Endothelial cell of umbilical vein (primary cell): Measurements from ENCODE around the gene CALCOCO2. TPM values are rescaled to one million over a fixed set of nuclear protein-coding genes. Genes with fewer than 3 reads are reported as not detected.

ENCODE experiments used
- BruUV-seq: library from RNA; stranded (reverse); fragments of 400-500 nt; replicated peaks from 2 replicates; lab custom pipeline; 2021; lab: Mats Ljungman, UMichigan
- CTCF ChIA-PET: fragments of 300-600, 350-600 bp; sonication (Branson Sonifier 250); formaldehyde crosslinking; loops from one replicate; lab custom pipeline; 2021; ENCODE audit warnings: antibody characterized with exemption, inconsistent platforms; lab: Charles Lee
- POLR2A ChIA-PET: fragments of 300-600, 350-600 bp; sonication (Branson Sonifier 250); formaldehyde crosslinking; loops from one replicate; lab custom pipeline; 2021; ENCODE audit warnings: antibody characterized with exemption, inconsistent platforms; lab: Charles Lee
- DNase-seq: peaks from one replicate; pipeline ENCODE4 v3.0.0-alpha.2; 2011; ENCODE audit warnings: low read depth, low spot score
- FAIRE-seq: peaks from 2 replicates; lab custom pipeline; 2011; peaks lifted over from hg19 to GRCh38; lab: Jason Lieb, UNC
- H2AFZ ChIP-seq: 2 replicates; pipeline ENCODE4 v1.6.0; 2012; ENCODE audit warnings: low read depth, low read length, control low read depth, inconsistent platforms
- H3K27ac ChIP-seq: 2 replicates; pipeline ENCODE4 v1.5.1; 2011; ENCODE audit warnings: low read depth, mild to moderate bottlenecking, control low read depth, low read length, moderate library complexity; ENCODE audit not compliant: insufficient read depth
- H3K27me3 ChIP-seq, 2 experiments: 2 replicates each; pipeline versions ENCODE4 v1.6.0 to v1.6.1; 2011; ENCODE audit warnings: low read length in 2 of 2, mixed read lengths in 1 of 2; ENCODE audit not compliant: control insufficient read depth in 2 of 2, insufficient read depth in 2 of 2
- H3K36me3 ChIP-seq, 2 experiments: 2 replicates in 1 of 2; 3 replicates in 1 of 2; pipeline ENCODE4 v1.5.1; 2011; ENCODE audit warnings: low read length in 2 of 2, mild to moderate bottlenecking in 1 of 2, moderate library complexity in 1 of 2; ENCODE audit not compliant: control insufficient read depth in 2 of 2, insufficient read depth in 2 of 2; ENCODE audit errors: extremely low read depth in 1 of 2
- H3K4me1 ChIP-seq: 3 replicates; pipeline ENCODE4 v1.5.1; 2011; ENCODE audit warnings: mild to moderate bottlenecking, low read length; ENCODE audit not compliant: control insufficient read depth, insufficient read depth; ENCODE audit errors: extremely low read depth
- H3K4me2 ChIP-seq: 2 replicates; pipeline ENCODE4 v1.6.1; 2011; ENCODE audit warnings: low read length, control low read depth, mixed read lengths; ENCODE audit not compliant: insufficient read depth
- H3K4me3 ChIP-seq, 3 experiments: fragments of 200-600 bp in 1 of 3; sonication (generic), shearing (Covaris generic) in 1 of 3; replicated peaks in 1 of 3; 2 replicates each; pipeline ENCODE4 v1.5.1; 2011 to 2016; ENCODE audit warnings: control low read depth in 3 of 3, low read length in 3 of 3, mild to moderate bottlenecking in 2 of 3, inconsistent platforms in 1 of 3, low read depth in 1 of 3, moderate library complexity in 1 of 3; ENCODE audit not compliant: insufficient read depth in 1 of 3
- H3K79me2 ChIP-seq: 2 replicates; pipeline ENCODE4 v1.6.0; 2012; ENCODE audit warnings: low read length, inconsistent platforms; ENCODE audit not compliant: control insufficient read depth, insufficient read depth
- H3K9ac ChIP-seq: replicated peaks from 2 replicates; pipeline ENCODE3; 2011; ENCODE audit warnings: low read length, control low read depth; ENCODE audit not compliant: insufficient read depth; ENCODE audit errors: extremely low read depth
- H3K9me1 ChIP-seq: replicated peaks from 3 replicates; pipeline ENCODE4 v1.6.0; 2011; ENCODE audit warnings: mild to moderate bottlenecking, low read length; ENCODE audit not compliant: control insufficient read depth, insufficient read depth; ENCODE audit errors: extremely low read depth
- H3K9me3 ChIP-seq: replicated peaks from 2 replicates; pipeline ENCODE4 v1.5.1; 2012; ENCODE audit warnings: low read length, inconsistent platforms; ENCODE audit not compliant: control insufficient read depth, insufficient read depth
- H4K20me1 ChIP-seq: replicated peaks from 2 replicates; pipeline ENCODE3; 2011; ENCODE audit warnings: mild to moderate bottlenecking, low read length; ENCODE audit not compliant: control insufficient read depth, insufficient read depth; ENCODE audit errors: extremely low read depth
- EZH2 ChIP-seq: IDR thresholded peaks from 2 replicates; pipeline ENCODE4 v1.6.1; 2012; ENCODE audit warnings: borderline replicate concordance, low read depth, mild to moderate bottlenecking, moderate library complexity, low read length, inconsistent platforms; ENCODE audit not compliant: severe bottlenecking
- FOS ChIP-seq: IDR thresholded peaks from 2 replicates; pipeline ENCODE4 v1.6.1; 2011; ENCODE audit warnings: mild to moderate bottlenecking, low read length, moderate library complexity, borderline replicate concordance; ENCODE audit not compliant: insufficient read depth
- GATA2 ChIP-seq: IDR thresholded peaks from 2 replicates; pipeline ENCODE4 v1.7.0; 2011; ENCODE audit warnings: low read depth, mild to moderate bottlenecking, moderate library complexity, mixed read lengths, low read length; ENCODE audit not compliant: insufficient read length, insufficient read depth
- JUN ChIP-seq: IDR thresholded peaks from 2 replicates; pipeline ENCODE4 v1.6.1; 2011; ENCODE audit warnings: borderline replicate concordance, low read depth; ENCODE audit not compliant: insufficient read length, insufficient read depth
- MYC ChIP-seq: IDR thresholded peaks from one replicate; pipeline ENCODE4 v1.6.1; 2011; ENCODE audit warnings: mild to moderate bottlenecking, low read depth, low read length
- POLR2A ChIP-seq: IDR thresholded peaks from 2 replicates; pipeline ENCODE4 v1.6.1; 2012; ENCODE audit warnings: low read depth, mild to moderate bottlenecking, control low read depth, low read length
- POLR2AphosphoS5 ChIP-seq: IDR thresholded peaks from 2 replicates; pipeline ENCODE4 v1.6.1; 2012; ENCODE audit warnings: low read depth, mild to moderate bottlenecking, control low read depth, low read length, moderate library complexity; ENCODE audit not compliant: insufficient read depth
- dilution Hi-C: fragments of 300-500 bp; cut with MboI; formaldehyde crosslinking; loops from one replicate; pipeline ENCODE4 v1.15.0; 2019; ENCODE audit warnings: low sequenced_read_pairs; ENCODE audit not compliant: extremely low pct_ligation_motif_present
- intact Hi-C: fragments of 100-400 bp; cut with micrococcal nuclease; formaldehyde crosslinking; loops from one replicate; pipeline ENCODE4 v1.10.0; 2022
- polyA plus RNA-seq, 4 experiments: library from polyadenylated mRNA; depleted of rRNA in 3 of 4; stranded (reverse) in 3 of 4; unstranded in 1 of 4; fragments of >200 nt; gene quantifications; 2 replicates each; pipeline versions ENCODE4 v1.2.1 to v1.2.3, GENCODE V29; 2011 to 2012; ENCODE audit warnings: missing spikeins in 1 of 4
- total RNA-seq: library from RNA; stranded (reverse); gene quantifications from 2 replicates; pipeline ENCODE4 v1.2.3, GENCODE V29; 2021
- TF ChIP-seq, protein P1 (sequence below), 2 donors: IDR thresholded peaks; 1 replicate in 1 of 2; 2 replicates in 1 of 2; pipeline ENCODE4 v1.5.1; 2011; ENCODE audit warnings: low read length in 2 of 2, mild to moderate bottlenecking in 2 of 2, moderate library complexity in 2 of 2, control low read depth in 1 of 2, inconsistent platforms in 1 of 2, low read depth in 1 of 2; ENCODE audit not compliant: insufficient read depth in 1 of 2; ENCODE audit errors: extremely low read depth in 1 of 2
- TF ChIP-seq, protein P2 (sequence below): IDR thresholded peaks from 2 replicates; pipeline ENCODE4 v1.6.1; 2011; ENCODE audit not compliant: insufficient read depth, insufficient read length

The CALCOCO2 gene
- total and polyA plus RNA-seq, 2 donors (not counting 3 experiments of a cell fraction or from before 2014, with no cell fraction given), result 20.6 to 64.9 TPM

DNA sequence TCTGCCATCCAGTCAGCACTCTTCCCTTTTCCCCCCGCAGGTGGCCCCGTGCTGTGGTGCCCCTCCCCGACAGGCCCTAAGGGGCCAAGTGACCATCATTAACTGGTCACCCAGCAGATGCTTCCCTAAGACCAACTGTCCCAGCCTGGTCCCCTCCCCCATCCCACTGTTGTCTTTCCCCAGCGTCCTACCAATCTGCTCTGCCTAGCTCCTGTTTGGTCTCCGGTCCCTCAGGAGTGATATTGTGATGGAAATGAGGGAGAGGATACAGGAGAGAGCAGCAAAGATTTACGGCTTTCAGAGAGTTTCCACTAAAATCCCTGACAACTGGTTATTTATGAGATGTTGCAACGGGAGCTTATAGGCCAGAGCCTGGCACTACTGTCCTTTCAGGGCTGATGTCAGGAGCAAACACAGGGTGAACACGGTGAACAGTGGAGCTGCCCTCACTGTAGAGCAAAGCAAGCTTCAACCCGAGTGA is 12.4 kb upstream of the CALCOCO2 start:
- dilution Hi-C loops, result no loop called here

More for the DNA sequence above, 12.4 kb upstream of the CALCOCO2 start:
- peaks cover 6% of the 10 kb centered on the region for H3K4me1 ChIP-seq
- no peak for TF ChIP-seq GATA2
- TF ChIP-seq JUN, result no peak
- no peak for TF ChIP-seq MYC
- TF ChIP-seq, protein P1, sequence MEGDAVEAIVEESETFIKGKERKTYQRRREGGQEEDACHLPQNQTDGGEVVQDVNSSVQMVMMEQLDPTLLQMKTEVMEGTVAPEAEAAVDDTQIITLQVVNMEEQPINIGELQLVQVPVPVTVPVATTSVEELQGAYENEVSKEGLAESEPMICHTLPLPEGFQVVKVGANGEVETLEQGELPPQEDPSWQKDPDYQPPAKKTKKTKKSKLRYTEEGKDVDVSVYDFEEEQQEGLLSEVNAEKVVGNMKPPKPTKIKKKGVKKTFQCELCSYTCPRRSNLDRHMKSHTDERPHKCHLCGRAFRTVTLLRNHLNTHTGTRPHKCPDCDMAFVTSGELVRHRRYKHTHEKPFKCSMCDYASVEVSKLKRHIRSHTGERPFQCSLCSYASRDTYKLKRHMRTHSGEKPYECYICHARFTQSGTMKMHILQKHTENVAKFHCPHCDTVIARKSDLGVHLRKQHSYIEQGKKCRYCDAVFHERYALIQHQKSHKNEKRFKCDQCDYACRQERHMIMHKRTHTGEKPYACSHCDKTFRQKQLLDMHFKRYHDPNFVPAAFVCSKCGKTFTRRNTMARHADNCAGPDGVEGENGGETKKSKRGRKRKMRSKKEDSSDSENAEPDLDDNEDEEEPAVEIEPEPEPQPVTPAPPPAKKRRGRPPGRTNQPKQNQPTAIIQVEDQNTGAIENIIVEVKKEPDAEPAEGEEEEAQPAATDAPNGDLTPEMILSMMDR (IDR thresholded peaks at IDR 0.05; ENCODE audit: extremely low read depth in 1 of 2, insufficient read depth in 1 of 2, low read depth in 1 of 2, low read length in 2 of 2), result no peak
- TF ChIP-seq EZH2, result no peak
- no peak for TF ChIP-seq POLR2AphosphoS5
- TF ChIP-seq, protein P2, sequence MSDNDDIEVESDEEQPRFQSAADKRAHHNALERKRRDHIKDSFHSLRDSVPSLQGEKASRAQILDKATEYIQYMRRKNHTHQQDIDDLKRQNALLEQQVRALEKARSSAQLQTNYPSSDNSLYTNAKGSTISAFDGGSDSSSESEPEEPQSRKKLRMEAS, result no peak
- TF ChIP-seq POLR2A, result no peak
- TF ChIP-seq FOS, result no peak
- DNase-seq (no peak), FAIRE-seq (no peak)
- ChIA-PET POLR2A (no interaction called here), CTCF (interaction anchor here (1.3 to 25.1 kb wide), 2 partner anchors 61 to 94 kb away, joined by 5 to 1186 read pairs; no protein-coding TSS in a partner anchor)
- H3K9me1 ChIP-seq, result no peaks in the 10 kb centered on the region
- no peak overlapping the region for H2AFZ ChIP-seq
- intact Hi-C loops, result loop anchor here (5.0 kb wide), 1 partner anchor 214 kb away; no protein-coding TSS in a partner anchor
- no peaks in the 10 kb centered on the region for H3K36me3 ChIP-seq
- peaks cover 11 to 17% of the 10 kb centered on the region in 2 experiments for H3K27me3 ChIP-seq
- H4K20me1 ChIP-seq, result no peaks in the 10 kb centered on the region
- H3K9me3 ChIP-seq, result no peaks in the 10 kb centered on the region
- H3K4me3 ChIP-seq, result no peak overlapping the region
- no peak overlapping the region for H3K4me2 ChIP-seq
- H3K9ac ChIP-seq, result no peak overlapping the region
- no peaks in the 10 kb centered on the region for H3K79me2 ChIP-seq
- no peak overlapping the region for H3K27ac ChIP-seq
- no TSS peak for BruUV-seq
